Progenitor cell of endocrine pancreas (in vitro differentiated cells): ENCODE results near the gene LRRC43. TPM values are rescaled to one million over a fixed set of nuclear protein-coding genes. Genes with fewer than 3 reads are reported as not detected.

Experiments
- DNase-seq: peaks from one replicate; pipeline ENCODE4 v3.0.0; 2021; ENCODE audit warnings: low spot score; ENCODE audit not compliant: unreplicated experiment
- H3K27ac Mint-ChIP-seq: 2 replicates; pipeline ENCODE4 v1.8.0; 2021; ENCODE audit warnings: mild to moderate bottlenecking, moderate library complexity, mixed read lengths
- H3K27me3 Mint-ChIP-seq: 2 replicates; pipeline ENCODE4 v1.8.0; 2021; ENCODE audit warnings: mixed read lengths
- H3K36me3 Mint-ChIP-seq: 2 replicates; pipeline ENCODE4 v1.8.0; 2022; ENCODE audit warnings: mixed read lengths; ENCODE audit not compliant: insufficient read depth
- H3K4me1 Mint-ChIP-seq: 2 replicates; pipeline ENCODE4 v1.8.0; 2021; ENCODE audit warnings: low read depth, mixed read lengths
- H3K4me3 Mint-ChIP-seq: 2 replicates; pipeline ENCODE4 v1.8.0; 2021; ENCODE audit warnings: low read depth, mild to moderate bottlenecking, moderate library complexity, mixed read lengths
- H3K9me3 Mint-ChIP-seq: 2 replicates; pipeline ENCODE4 v1.8.0; 2021; ENCODE audit warnings: low read depth, mixed read lengths
- CTCF ChIP-seq: fragments of 200-600 bp; sonication (generic); IDR thresholded peaks from one replicate; pipeline ENCODE4 v1.5.0; 2021; ENCODE audit warnings: antibody characterized with exemption, mild to moderate bottlenecking; ENCODE audit not compliant: unreplicated experiment
- total RNA-seq: library from RNA; stranded (reverse); gene quantifications from 2 replicates; pipeline ENCODE4 v1.2.1, GENCODE V29; 2021

The LRRC43 gene
- total RNA-seq, 1 donor from 2014 or later = 5.4 TPM

- Mint-ChIP-seq H3K4me3 (peak overlapping the region; percentile 74), H3K36me3 (no peaks in the 10 kb centered on the region), H3K27ac (no peak overlapping the region), H3K9me3 (no peaks in the 10 kb centered on the region), H3K4me1 (no peaks in the 10 kb centered on the region), H3K27me3 (peaks cover 8% of the 10 kb centered on the region)
- no peak for TF ChIP-seq CTCF
- DNase-seq = no peak
Observed at GRCh38 chr12:122183588-122183940, 641 bp downstream of the LRRC43 start.

DNA sequence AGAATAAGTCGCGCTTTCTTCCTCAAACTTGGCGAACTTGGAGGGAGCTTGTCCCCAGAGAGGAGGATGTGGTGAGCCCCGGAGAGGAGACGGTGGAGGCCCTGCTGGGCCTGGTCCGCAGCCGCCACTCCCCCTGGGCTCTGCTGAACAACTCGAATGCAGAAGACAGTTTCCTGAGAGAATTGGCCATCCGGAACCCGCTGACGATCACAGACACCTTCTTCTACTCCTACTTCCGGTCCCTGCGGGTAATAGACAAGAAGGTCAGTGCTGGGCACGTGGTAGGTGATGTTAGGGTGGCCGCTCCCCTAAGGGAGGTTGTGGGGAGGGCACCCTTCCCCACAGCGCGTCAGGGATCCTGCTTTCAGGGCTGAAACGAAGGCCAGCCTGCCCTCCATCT is 1.6 kb downstream of the LRRC43 start:
- H3K4me3 Mint-ChIP-seq = peak overlapping the region; percentile 74
- H3K27me3 Mint-ChIP-seq = peaks cover 8% of the 10 kb centered on the region
- no peak for TF ChIP-seq CTCF
- DNase-seq = no peak
- no peaks in the 10 kb centered on the region for H3K36me3 Mint-ChIP-seq
- H3K9me3 Mint-ChIP-seq = no peaks in the 10 kb centered on the region
- H3K27ac Mint-ChIP-seq = no peak overlapping the region
- no peaks in the 10 kb centered on the region for H3K4me1 Mint-ChIP-seq

GRCh38 chr12:122185079-122185478 is 2.2 kb downstream of the LRRC43 start:
- no peak for TF ChIP-seq CTCF
- DNase-seq = no peak
- Mint-ChIP-seq H3K4me1 (no peaks in the 10 kb centered on the region), H3K36me3 (no peaks in the 10 kb centered on the region), H3K27ac (no peak overlapping the region), H3K4me3 (no peak overlapping the region), H3K27me3 (peaks cover 6% of the 10 kb centered on the region), H3K9me3 (no peaks in the 10 kb centered on the region)

- no peak for TF ChIP-seq CTCF
- DNase-seq = no peak
- H3K27me3 Mint-ChIP-seq = peaks cover 6% of the 10 kb centered on the region
- no peak overlapping the region for H3K27ac Mint-ChIP-seq
- no peaks in the 10 kb centered on the region for H3K36me3 Mint-ChIP-seq
- no peaks in the 10 kb centered on the region for H3K9me3 Mint-ChIP-seq
- no peak overlapping the region for H3K4me3 Mint-ChIP-seq
- no peaks in the 10 kb centered on the region for H3K4me1 Mint-ChIP-seq
Observed at GRCh38 chr12:122185494-122186082, 2.7 kb downstream of the LRRC43 start.

- H3K4me1 Mint-ChIP-seq = no peaks in the 10 kb centered on the region
- no peak for DNase-seq
- no peak overlapping the region for H3K4me3 Mint-ChIP-seq
- H3K27ac Mint-ChIP-seq = no peak overlapping the region
- peaks cover 7% of the 10 kb centered on the region for H3K27me3 Mint-ChIP-seq
- no peaks in the 10 kb centered on the region for H3K9me3 Mint-ChIP-seq
- TF ChIP-seq CTCF = no peak
- no peaks in the 10 kb centered on the region for H3K36me3 Mint-ChIP-seq
Observed at GRCh38 chr12:122187466-122187865, 4.5 kb downstream of the LRRC43 start.
